ENCODE data around the gene KLF5. TPM values are rescaled to one million over a fixed set of nuclear protein-coding genes. Genes with fewer than 3 reads are reported as not detected.

Gene KLF5
- total RNA-seq, 1 donor from 2014 or later = 1.1 TPM

DNA sequence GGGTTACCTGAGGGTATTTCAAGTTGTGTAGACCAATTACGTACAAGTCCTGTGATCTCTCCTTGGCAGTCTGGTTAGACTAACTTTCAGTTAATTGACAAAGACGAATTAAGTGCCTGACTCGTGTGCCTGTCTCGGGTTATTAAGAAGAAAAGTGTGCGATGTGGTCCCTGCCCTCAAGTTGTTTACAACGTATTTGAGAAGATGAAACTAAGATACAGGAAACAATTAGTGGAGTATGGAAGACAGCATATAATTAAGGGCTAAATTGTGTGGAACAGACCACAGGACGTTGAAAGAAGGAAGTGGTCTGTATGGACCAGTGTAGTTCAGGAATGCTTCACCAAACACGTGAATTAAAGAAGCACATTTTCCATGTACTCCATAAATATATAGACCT is 49.2 kb downstream of the KLF5 start:
- intact Hi-C loops (cut with micrococcal nuclease) = no loop called here
- Histone ChIP-seq H3K4me1 (no peaks in the 10 kb centered on the region), H3K9me3 (replicated peaks) (no peaks in the 10 kb centered on the region)

DNA sequence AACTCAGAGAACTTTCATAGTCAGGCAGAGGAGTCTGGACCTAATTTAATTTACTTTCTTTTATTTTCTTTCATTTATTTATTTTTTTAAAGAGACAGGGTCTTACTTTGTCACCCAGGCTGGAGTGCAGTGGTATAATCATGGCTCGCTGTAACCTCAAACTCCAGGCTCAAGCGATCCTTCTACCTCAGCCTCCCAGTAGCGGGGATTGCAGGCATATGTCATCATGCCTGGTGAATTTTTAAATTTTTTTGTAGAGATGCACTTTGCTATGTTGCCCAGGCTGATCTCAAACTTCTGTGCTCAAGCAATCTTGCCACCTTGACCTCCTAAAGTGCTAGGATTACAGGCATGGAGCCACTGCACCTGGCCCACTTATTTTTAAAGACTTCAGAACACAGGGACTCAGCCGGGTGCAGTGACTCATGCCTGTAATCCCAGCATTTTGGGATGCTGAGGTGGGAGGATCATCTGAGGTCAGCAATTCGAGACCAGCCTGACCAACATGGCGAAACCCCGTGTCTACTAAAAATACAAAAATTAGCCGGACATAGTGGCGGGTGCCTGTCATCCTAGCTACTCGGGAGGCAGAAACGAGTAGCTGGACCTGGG is 50.6 kb downstream of the KLF5 start:
- H3K4me1 ChIP-seq = no peaks in the 10 kb centered on the region
- TF ChIP-seq, protein P1, sequence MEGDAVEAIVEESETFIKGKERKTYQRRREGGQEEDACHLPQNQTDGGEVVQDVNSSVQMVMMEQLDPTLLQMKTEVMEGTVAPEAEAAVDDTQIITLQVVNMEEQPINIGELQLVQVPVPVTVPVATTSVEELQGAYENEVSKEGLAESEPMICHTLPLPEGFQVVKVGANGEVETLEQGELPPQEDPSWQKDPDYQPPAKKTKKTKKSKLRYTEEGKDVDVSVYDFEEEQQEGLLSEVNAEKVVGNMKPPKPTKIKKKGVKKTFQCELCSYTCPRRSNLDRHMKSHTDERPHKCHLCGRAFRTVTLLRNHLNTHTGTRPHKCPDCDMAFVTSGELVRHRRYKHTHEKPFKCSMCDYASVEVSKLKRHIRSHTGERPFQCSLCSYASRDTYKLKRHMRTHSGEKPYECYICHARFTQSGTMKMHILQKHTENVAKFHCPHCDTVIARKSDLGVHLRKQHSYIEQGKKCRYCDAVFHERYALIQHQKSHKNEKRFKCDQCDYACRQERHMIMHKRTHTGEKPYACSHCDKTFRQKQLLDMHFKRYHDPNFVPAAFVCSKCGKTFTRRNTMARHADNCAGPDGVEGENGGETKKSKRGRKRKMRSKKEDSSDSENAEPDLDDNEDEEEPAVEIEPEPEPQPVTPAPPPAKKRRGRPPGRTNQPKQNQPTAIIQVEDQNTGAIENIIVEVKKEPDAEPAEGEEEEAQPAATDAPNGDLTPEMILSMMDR (IDR thresholded peaks at IDR 0.05; ENCODE audit: borderline replicate concordance) = no peak
- H3K4me3 ChIP-seq = no peak overlapping the region
- no peak for DNase-seq
- H3K27me3 ChIP-seq (ENCODE audit: low read depth) = peaks cover 5% of the 10 kb centered on the region
- intact Hi-C loops (cut with micrococcal nuclease) = no loop called here
- H3K36me3 ChIP-seq = no peaks in the 10 kb centered on the region
- no peaks in the 10 kb centered on the region for H3K9me3 ChIP-seq (replicated peaks)
- H3K27ac ChIP-seq (replicated peaks) = no peak overlapping the region

More for the DNA sequence above, 49.2 kb downstream of the KLF5 start:
- peaks cover 5% of the 10 kb centered on the region for H3K27me3 ChIP-seq (ENCODE audit: low read depth)
- H3K36me3 ChIP-seq = no peaks in the 10 kb centered on the region
- DNase-seq = no peak
- TF ChIP-seq, protein P1 (IDR thresholded peaks at IDR 0.05; ENCODE audit: borderline replicate concordance) = no peak
- no peak overlapping the region for H3K4me3 ChIP-seq
- H3K27ac ChIP-seq (replicated peaks) = no peak overlapping the region

DNA sequence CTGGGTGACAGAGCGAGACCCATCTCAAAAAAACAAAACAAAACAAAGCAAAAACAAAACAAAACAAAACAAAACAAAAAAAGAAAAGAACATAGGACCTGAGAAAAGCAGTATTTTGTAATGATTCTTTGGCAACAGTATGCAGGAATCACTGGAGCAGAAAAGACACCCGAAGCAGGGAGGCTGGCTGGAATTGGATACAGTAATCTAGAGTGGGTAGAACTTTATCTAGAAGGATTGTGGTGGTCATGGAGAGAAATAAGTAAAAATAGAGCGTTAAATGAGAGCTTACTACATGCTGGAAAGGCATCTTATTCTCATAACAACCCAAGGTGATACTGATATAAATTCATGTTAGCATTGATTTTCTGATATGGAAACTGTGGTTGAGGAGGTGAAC is 51.2 kb downstream of the KLF5 start:
- intact Hi-C loops (cut with micrococcal nuclease) = no loop called here
- no peak for DNase-seq
- H3K27ac ChIP-seq (replicated peaks) = no peak overlapping the region
- no peaks in the 10 kb centered on the region for H3K9me3 ChIP-seq (replicated peaks)
- H3K4me3 ChIP-seq = no peak overlapping the region
- H3K4me1 ChIP-seq = no peaks in the 10 kb centered on the region
- TF ChIP-seq, protein P1 (IDR thresholded peaks at IDR 0.05; ENCODE audit: borderline replicate concordance) = no peak
- H3K27me3 ChIP-seq (ENCODE audit: low read depth) = peaks cover 5% of the 10 kb centered on the region
- H3K36me3 ChIP-seq = no peaks in the 10 kb centered on the region

DNA sequence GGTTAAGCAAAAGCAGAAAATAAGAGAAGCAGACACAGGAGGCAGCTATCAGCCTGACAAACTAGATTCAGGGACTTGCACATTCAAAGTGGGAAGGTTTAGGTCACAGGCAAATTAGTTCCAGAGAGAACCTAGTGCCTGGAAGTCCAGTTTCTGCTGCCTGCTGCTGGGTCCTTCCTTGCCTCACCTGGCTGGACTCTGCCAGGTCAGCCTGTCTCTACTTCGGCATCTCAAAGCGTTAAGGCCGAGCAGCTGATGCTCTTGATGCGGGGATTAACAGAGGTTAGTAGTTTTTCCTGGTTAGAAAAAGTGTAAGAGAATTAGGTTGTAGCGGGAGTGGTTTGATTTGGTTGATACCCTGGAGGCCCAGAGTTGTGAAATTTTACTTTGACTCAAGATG is 52.0 kb downstream of the KLF5 start:
- Histone ChIP-seq H3K4me3 (no peak overlapping the region), H3K27ac (replicated peaks) (no peak overlapping the region), H3K27me3 (ENCODE audit: low read depth) (no peaks in the 10 kb centered on the region), H3K9me3 (replicated peaks) (no peaks in the 10 kb centered on the region), H3K4me1 (no peaks in the 10 kb centered on the region), H3K36me3 (no peaks in the 10 kb centered on the region)
- intact Hi-C loops (cut with micrococcal nuclease) = no loop called here
- TF ChIP-seq, protein P1 (IDR thresholded peaks at IDR 0.05; ENCODE audit: borderline replicate concordance) = no peak
- no peak for DNase-seq

DNA sequence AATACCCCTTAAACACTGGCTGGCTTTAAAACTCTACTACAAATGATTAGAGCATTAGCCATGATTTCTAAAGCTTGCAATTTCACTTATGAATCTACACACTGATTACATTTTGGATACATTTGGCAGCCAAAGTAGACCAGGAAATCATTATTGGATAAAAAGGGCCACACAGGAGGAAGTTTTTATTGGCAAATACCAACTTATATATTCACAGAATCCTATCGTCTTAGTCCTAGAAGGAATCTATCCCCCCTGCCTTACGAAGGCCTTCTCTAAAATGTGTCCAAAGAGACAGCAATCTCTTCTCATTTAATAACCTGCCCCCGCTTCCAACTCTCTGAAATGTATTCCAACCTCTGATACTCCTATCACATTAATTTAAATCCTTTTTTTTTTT is 52.5 kb downstream of the KLF5 start:
- intact Hi-C loops (cut with micrococcal nuclease) = no loop called here
- TF ChIP-seq, protein P1 (IDR thresholded peaks at IDR 0.05; ENCODE audit: borderline replicate concordance) = no peak
- no peak for DNase-seq
- H3K36me3 ChIP-seq = no peaks in the 10 kb centered on the region
- H3K9me3 ChIP-seq (replicated peaks) = no peaks in the 10 kb centered on the region
- H3K4me3 ChIP-seq = no peak overlapping the region
- H3K4me1 ChIP-seq = no peaks in the 10 kb centered on the region
- H3K27ac ChIP-seq (replicated peaks) = no peak overlapping the region
- no peaks in the 10 kb centered on the region for H3K27me3 ChIP-seq (ENCODE audit: low read depth)
